Ascending aorta (tissue), 2 donors: Measurements from ENCODE around the gene IMP4. TPM values are rescaled to one million over a fixed set of nuclear protein-coding genes. Genes with fewer than 3 reads are reported as not detected.

Experiments used
- DNase-seq, 2 donors: peaks; one replicate each; pipeline ENCODE4 v3.0.0-alpha.2; 2019; ENCODE audit warnings: low spot score in 2 of 2
- H3K27ac ChIP-seq, 2 donors: fragments of 200-600 bp; sonication (generic); one replicate each; pipeline ENCODE4 v1.5.1; 2016 to 2017; ENCODE audit warnings: mild to moderate bottlenecking in 1 of 2
- H3K27me3 ChIP-seq: fragments of 200-600 bp; sonication (generic); one replicate; pipeline ENCODE4 v1.5.1; 2017
- H3K36me3 ChIP-seq, 2 donors: fragments of 200-600 bp; sonication (generic); one replicate each; pipeline ENCODE4 v1.5.1; 2016
- H3K4me1 ChIP-seq, 2 donors: fragments of 200-600 bp; sonication (generic); one replicate each; pipeline ENCODE4 v1.5.1; 2016 to 2017; ENCODE audit warnings: mild to moderate bottlenecking in 1 of 2
- H3K4me3 ChIP-seq, 2 donors: fragments of 200-600 bp; sonication (generic); one replicate each; pipeline ENCODE4 v1.5.1; 2016 to 2017; ENCODE audit warnings: mild to moderate bottlenecking in 1 of 2
- H3K9me3 ChIP-seq, 2 donors: fragments of 200-600 bp; sonication (generic); one replicate each; pipeline ENCODE4 v1.5.1; 2016
- CTCF ChIP-seq, 3 experiments: fragments of 200-600 bp in 2 of 3; fragments of 450-650 bp in 1 of 3; sonication (generic) in 2 of 3; IDR thresholded peaks; one replicate each; pipeline ENCODE4 v1.5.1; 2016 to 2019; ENCODE audit warnings: antibody characterized with exemption in 3 of 3, mild to moderate bottlenecking in 1 of 3, moderate library complexity in 1 of 3
- intact Hi-C: fragments of 100-400 bp; cut with DNase I; formaldehyde crosslinking; loops from one replicate; pipeline ENCODE4 v1.15.1; 2023
- total RNA-seq: library from RNA; depleted of rRNA; stranded (reverse); fragments of >200 nt; gene quantifications from one replicate; pipeline ENCODE4 v1.1.0, GENCODE V29; 2016

IMP4 gene
- total RNA-seq, 1 donor from 2014 or later: 97.9 TPM

GRCh38 chr2:130363479-130363878 is 20.8 kb downstream of the IMP4 start:
- H3K9me3 ChIP-seq: no peaks in the 10 kb centered on the region
- no peaks in the 10 kb centered on the region for H3K27me3 ChIP-seq
- no peak overlapping the region for H3K4me3 ChIP-seq
- H3K36me3 ChIP-seq: no peaks in the 10 kb centered on the region
- intact Hi-C loops: no loop called here
- no peak for TF ChIP-seq CTCF (IDR thresholded peaks at IDR 0.05)
- no peaks in the 10 kb centered on the region for H3K4me1 ChIP-seq
- H3K27ac ChIP-seq: no peak overlapping the region
- DNase-seq: no peak

DNA sequence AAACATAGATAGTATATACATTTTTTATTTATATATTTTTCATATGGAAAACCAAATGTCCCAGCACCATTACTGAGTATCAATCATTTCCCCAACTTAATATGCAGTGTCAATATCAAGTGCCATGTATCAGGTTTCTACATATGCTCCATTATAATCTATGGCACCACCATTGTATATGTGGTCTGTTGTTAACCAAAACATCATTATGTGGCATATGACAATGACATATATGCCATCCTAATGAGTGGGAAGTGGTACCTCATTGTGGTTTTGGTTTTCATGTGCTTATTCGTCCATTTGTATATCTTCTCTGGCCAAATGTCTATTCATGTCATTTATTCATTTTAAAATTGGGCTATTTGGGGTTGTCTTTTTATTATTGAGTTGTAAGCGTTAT is 22.4 kb downstream of the IMP4 start:
- no peaks in the 10 kb centered on the region for H3K9me3 ChIP-seq
- intact Hi-C loops: no loop called here
- H3K27ac ChIP-seq: no peak overlapping the region
- no peak for TF ChIP-seq CTCF (IDR thresholded peaks at IDR 0.05)
- DNase-seq: no peak
- no peak overlapping the region for H3K4me3 ChIP-seq
- H3K36me3 ChIP-seq: peaks cover 0 to 4% of the 10 kb centered on the region in 2 donors
- no peaks in the 10 kb centered on the region for H3K4me1 ChIP-seq
- no peaks in the 10 kb centered on the region for H3K27me3 ChIP-seq

- Histone ChIP-seq H3K9me3 (no peaks in the 10 kb centered on the region), H3K4me3 (no peak overlapping the region)
- intact Hi-C loops: no loop called here
These were observed 23.3 kb downstream of the IMP4 start for GRCh38 chr2:130365963-130366362.

DNA sequence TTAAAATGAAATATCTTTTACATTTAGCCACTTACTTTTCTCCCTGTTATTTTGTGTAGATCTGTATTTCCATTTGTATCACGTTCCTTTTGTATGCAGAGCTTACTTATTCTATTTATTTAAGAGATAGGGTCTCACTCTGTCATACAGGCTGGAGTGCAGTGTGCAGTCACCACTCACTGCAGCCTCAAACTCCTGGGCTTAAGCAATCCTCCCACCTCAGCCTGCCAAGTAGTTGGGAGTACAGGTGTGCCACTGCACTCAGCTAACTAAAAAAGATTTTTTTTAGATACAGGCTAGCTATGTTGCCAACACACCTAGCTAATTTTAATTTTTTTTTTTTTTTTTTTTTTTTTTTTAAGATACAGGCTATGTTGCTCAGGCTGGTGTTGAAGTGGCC is 24.0 kb downstream of the IMP4 start:
- no peaks in the 10 kb centered on the region for H3K9me3 ChIP-seq
- peaks cover 0 to 9% of the 10 kb centered on the region in 2 donors for H3K4me1 ChIP-seq
- H3K4me3 ChIP-seq: no peak overlapping the region
- H3K27ac ChIP-seq: no peak overlapping the region
- no peak for DNase-seq
- intact Hi-C loops: no loop called here
- peaks cover 0 to 5% of the 10 kb centered on the region in 2 donors for H3K36me3 ChIP-seq
- H3K27me3 ChIP-seq: no peaks in the 10 kb centered on the region
- TF ChIP-seq CTCF (IDR thresholded peaks at IDR 0.05): no peak

More at GRCh38 chr2:130365963-130366362, 23.3 kb downstream of the IMP4 start:
- H3K27ac ChIP-seq: no peak overlapping the region
- H3K36me3 ChIP-seq: peaks cover 0 to 5% of the 10 kb centered on the region in 2 donors
- H3K4me1 ChIP-seq: peaks cover 0 to 3% of the 10 kb centered on the region in 2 donors
- DNase-seq: no peak
- no peak for TF ChIP-seq CTCF (IDR thresholded peaks at IDR 0.05)
- H3K27me3 ChIP-seq: no peaks in the 10 kb centered on the region

DNA sequence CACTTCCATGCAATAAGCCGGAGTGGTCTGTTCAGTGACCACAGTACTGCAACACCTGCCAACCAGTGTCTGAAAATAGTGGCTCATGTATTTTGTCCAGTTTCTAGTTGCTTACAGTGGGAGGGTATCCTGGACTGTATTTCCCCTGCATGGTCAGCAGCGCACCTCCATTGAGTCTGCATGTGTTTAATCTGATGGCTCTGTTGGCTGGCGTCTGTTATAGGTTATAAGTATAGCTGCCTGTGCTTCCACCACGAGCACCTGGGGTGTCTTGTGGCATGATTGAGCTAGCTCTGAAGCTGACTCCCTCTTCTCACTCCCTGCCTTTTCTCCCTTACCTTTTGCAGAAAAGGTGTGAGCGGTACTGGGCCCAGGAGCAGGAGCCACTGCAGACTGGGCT is 26.1 kb downstream of the IMP4 start:
- peak in 1 of 2 donors; percentile 55 for DNase-seq
- no peaks in the 10 kb centered on the region for H3K9me3 ChIP-seq
- peaks cover 0 to 5% of the 10 kb centered on the region in 2 donors for H3K36me3 ChIP-seq
- no peaks in the 10 kb centered on the region for H3K27me3 ChIP-seq
- no peak overlapping the region for H3K4me3 ChIP-seq
- peaks cover 0 to 14% of the 10 kb centered on the region in 2 donors for H3K4me1 ChIP-seq
- intact Hi-C loops: no loop called here
- H3K27ac ChIP-seq: no peak overlapping the region
- TF ChIP-seq CTCF (IDR thresholded peaks at IDR 0.05): no peak
